ENCODE measurements around the gene SLC2A8.

- no peak for TF ChIP-seq CTCF (conservative IDR thresholded peaks at IDR 0.05; ENCODE audit: low read depth, low read length)
- no peak for TF ChIP-seq EZH2phosphoT487 (IDR thresholded peaks at IDR 0.05; ENCODE audit: borderline replicate concordance, low read length)
- no peak for TF ChIP-seq EZH2 (IDR thresholded peaks at IDR 0.05; ENCODE audit: low read length, unreplicated experiment)
These were observed 51.3 kb downstream of the SLC2A8 start for GRCh38 chr9:127448112-127448805.

Measured in PC-3 (cell line).